ENCODE results near the gene TPX2.

The TPX2 gene

GRCh38 chr20:31764641-31765305 lies 25.7 kb downstream of the TPX2 start:
- Histone ChIP-seq H3K4me3 (ENCODE audit: low read depth in 1 of 5, low read length in 5 of 5) (no peak overlapping the region), H3K9me3 (ENCODE audit: control insufficient read depth in 5 of 5, low read length in 5 of 5) (no peaks in the 10 kb centered on the region), H3K36me3 (ENCODE audit: control insufficient read depth in 5 of 5, insufficient read depth in 5 of 5, low read length in 5 of 5) (no peaks in the 10 kb centered on the region), H3K27me3 (ENCODE audit: control insufficient read depth in 5 of 5, insufficient read depth in 4 of 5, low read length in 5 of 5) (no peaks in the 10 kb centered on the region), H3K9ac (ENCODE audit: low read length in 5 of 5) (no peak overlapping the region), H3K27ac (ENCODE audit: low read depth, low read length) (no peak overlapping the region), H3K4me1 (ENCODE audit: control insufficient read depth in 5 of 5, insufficient read depth in 5 of 5, low read length in 5 of 5) (no peaks in the 10 kb centered on the region)

DNA sequence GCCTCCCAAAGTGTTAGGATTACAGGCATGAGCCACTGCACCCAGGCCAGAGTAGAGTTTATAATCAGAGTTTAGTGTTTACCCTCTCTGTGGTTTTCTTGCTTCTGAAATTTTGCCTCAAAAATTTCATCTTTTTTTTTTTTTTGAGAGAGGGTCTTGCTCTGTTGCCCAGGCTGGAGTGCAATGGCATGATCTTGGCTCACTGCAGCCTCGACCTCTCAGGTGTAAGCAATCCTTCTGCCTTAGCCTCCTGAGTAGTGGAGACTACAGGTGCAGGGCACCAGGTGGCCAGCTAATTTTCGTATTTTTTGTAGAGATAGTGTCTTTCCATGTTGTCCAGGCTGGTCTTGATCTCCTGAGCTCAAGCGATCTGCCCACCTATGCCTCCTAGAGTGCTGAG lies 28.7 kb downstream of the TPX2 start:
- Histone ChIP-seq H3K9me3 (ENCODE audit: control insufficient read depth in 5 of 5, low read length in 5 of 5) (no peaks in the 10 kb centered on the region), H3K9ac (ENCODE audit: low read length in 5 of 5) (no peak overlapping the region), H3K4me1 (ENCODE audit: control insufficient read depth in 5 of 5, insufficient read depth in 5 of 5, low read length in 5 of 5) (no peaks in the 10 kb centered on the region), H3K36me3 (ENCODE audit: control insufficient read depth in 5 of 5, insufficient read depth in 5 of 5, low read length in 5 of 5) (no peaks in the 10 kb centered on the region), H3K27me3 (ENCODE audit: control insufficient read depth in 5 of 5, insufficient read depth in 4 of 5, low read length in 5 of 5) (no peaks in the 10 kb centered on the region), H3K27ac (ENCODE audit: low read depth, low read length) (no peak overlapping the region), H3K4me3 (ENCODE audit: low read depth in 1 of 5, low read length in 5 of 5) (no peak overlapping the region)

- Histone ChIP-seq H3K27me3 (ENCODE audit: control insufficient read depth in 5 of 5, insufficient read depth in 4 of 5, low read length in 5 of 5) (no peaks in the 10 kb centered on the region), H3K9me3 (ENCODE audit: control insufficient read depth in 5 of 5, low read length in 5 of 5) (no peaks in the 10 kb centered on the region), H3K4me1 (ENCODE audit: control insufficient read depth in 5 of 5, insufficient read depth in 5 of 5, low read length in 5 of 5) (no peaks in the 10 kb centered on the region), H3K36me3 (ENCODE audit: control insufficient read depth in 5 of 5, insufficient read depth in 5 of 5, low read length in 5 of 5) (no peaks in the 10 kb centered on the region), H3K4me3 (ENCODE audit: low read depth in 1 of 5, low read length in 5 of 5) (no peak overlapping the region), H3K9ac (ENCODE audit: low read length in 5 of 5) (no peak overlapping the region), H3K27ac (ENCODE audit: low read depth, low read length) (no peak overlapping the region)
Observed at GRCh38 chr20:31769681-31770080, 30.6 kb downstream of the TPX2 start.

GRCh38 chr20:31770243-31770642 lies 31.2 kb downstream of the TPX2 start:
- H3K36me3 ChIP-seq (ENCODE audit: control insufficient read depth in 5 of 5, insufficient read depth in 5 of 5, low read length in 5 of 5): no peaks in the 10 kb centered on the region
- no peaks in the 10 kb centered on the region for H3K27me3 ChIP-seq (ENCODE audit: control insufficient read depth in 5 of 5, insufficient read depth in 4 of 5, low read length in 5 of 5)
- H3K9me3 ChIP-seq (ENCODE audit: control insufficient read depth in 5 of 5, low read length in 5 of 5): no peaks in the 10 kb centered on the region
- no peak overlapping the region for H3K27ac ChIP-seq (ENCODE audit: low read depth, low read length)
- H3K9ac ChIP-seq (ENCODE audit: low read length in 5 of 5): no peak overlapping the region
- H3K4me3 ChIP-seq (ENCODE audit: low read depth in 1 of 5, low read length in 5 of 5): no peak overlapping the region
- no peaks in the 10 kb centered on the region for H3K4me1 ChIP-seq (ENCODE audit: control insufficient read depth in 5 of 5, insufficient read depth in 5 of 5, low read length in 5 of 5)

- no peak overlapping the region for H3K9ac ChIP-seq (ENCODE audit: low read length in 5 of 5)
- H3K36me3 ChIP-seq (ENCODE audit: control insufficient read depth in 5 of 5, insufficient read depth in 5 of 5, low read length in 5 of 5): no peaks in the 10 kb centered on the region
- H3K4me1 ChIP-seq (ENCODE audit: control insufficient read depth in 5 of 5, insufficient read depth in 5 of 5, low read length in 5 of 5): no peaks in the 10 kb centered on the region
- no peaks in the 10 kb centered on the region for H3K27me3 ChIP-seq (ENCODE audit: control insufficient read depth in 5 of 5, insufficient read depth in 4 of 5, low read length in 5 of 5)
- no peak overlapping the region for H3K27ac ChIP-seq (ENCODE audit: low read depth, low read length)
- no peaks in the 10 kb centered on the region for H3K9me3 ChIP-seq (ENCODE audit: control insufficient read depth in 5 of 5, low read length in 5 of 5)
- H3K4me3 ChIP-seq (ENCODE audit: low read depth in 1 of 5, low read length in 5 of 5): no peak overlapping the region
Observed at GRCh38 chr20:31774408-31774807, 35.3 kb downstream of the TPX2 start.

- H3K9ac ChIP-seq (ENCODE audit: low read length in 5 of 5): no peak overlapping the region
Observed at GRCh38 chr20:31780839-31781238, 41.7 kb downstream of the TPX2 start.

GRCh38 chr20:31781945-31782344 lies 42.9 kb downstream of the TPX2 start:
- Histone ChIP-seq H3K36me3 (ENCODE audit: control insufficient read depth in 5 of 5, insufficient read depth in 5 of 5, low read length in 5 of 5) (no peaks in the 10 kb centered on the region), H3K4me3 (ENCODE audit: low read depth in 1 of 5, low read length in 5 of 5) (no peak overlapping the region), H3K4me1 (ENCODE audit: control insufficient read depth in 5 of 5, insufficient read depth in 5 of 5, low read length in 5 of 5) (no peaks in the 10 kb centered on the region), H3K9me3 (ENCODE audit: control insufficient read depth in 5 of 5, low read length in 5 of 5) (no peaks in the 10 kb centered on the region), H3K27ac (ENCODE audit: low read depth, low read length) (no peak overlapping the region), H3K27me3 (ENCODE audit: control insufficient read depth in 5 of 5, insufficient read depth in 4 of 5, low read length in 5 of 5) (no peaks in the 10 kb centered on the region), H3K9ac (ENCODE audit: low read length in 5 of 5) (no peak overlapping the region)

More at GRCh38 chr20:31780839-31781238, 41.7 kb downstream of the TPX2 start:
- no peak overlapping the region for H3K27ac ChIP-seq (ENCODE audit: low read depth, low read length)
- H3K27me3 ChIP-seq (ENCODE audit: control insufficient read depth in 5 of 5, insufficient read depth in 4 of 5, low read length in 5 of 5): no peaks in the 10 kb centered on the region
- H3K9me3 ChIP-seq (ENCODE audit: control insufficient read depth in 5 of 5, low read length in 5 of 5): no peaks in the 10 kb centered on the region
- H3K36me3 ChIP-seq (ENCODE audit: control insufficient read depth in 5 of 5, insufficient read depth in 5 of 5, low read length in 5 of 5): no peaks in the 10 kb centered on the region
- no peak overlapping the region for H3K4me3 ChIP-seq (ENCODE audit: low read depth in 1 of 5, low read length in 5 of 5)
- no peaks in the 10 kb centered on the region for H3K4me1 ChIP-seq (ENCODE audit: control insufficient read depth in 5 of 5, insufficient read depth in 5 of 5, low read length in 5 of 5)

DNA sequence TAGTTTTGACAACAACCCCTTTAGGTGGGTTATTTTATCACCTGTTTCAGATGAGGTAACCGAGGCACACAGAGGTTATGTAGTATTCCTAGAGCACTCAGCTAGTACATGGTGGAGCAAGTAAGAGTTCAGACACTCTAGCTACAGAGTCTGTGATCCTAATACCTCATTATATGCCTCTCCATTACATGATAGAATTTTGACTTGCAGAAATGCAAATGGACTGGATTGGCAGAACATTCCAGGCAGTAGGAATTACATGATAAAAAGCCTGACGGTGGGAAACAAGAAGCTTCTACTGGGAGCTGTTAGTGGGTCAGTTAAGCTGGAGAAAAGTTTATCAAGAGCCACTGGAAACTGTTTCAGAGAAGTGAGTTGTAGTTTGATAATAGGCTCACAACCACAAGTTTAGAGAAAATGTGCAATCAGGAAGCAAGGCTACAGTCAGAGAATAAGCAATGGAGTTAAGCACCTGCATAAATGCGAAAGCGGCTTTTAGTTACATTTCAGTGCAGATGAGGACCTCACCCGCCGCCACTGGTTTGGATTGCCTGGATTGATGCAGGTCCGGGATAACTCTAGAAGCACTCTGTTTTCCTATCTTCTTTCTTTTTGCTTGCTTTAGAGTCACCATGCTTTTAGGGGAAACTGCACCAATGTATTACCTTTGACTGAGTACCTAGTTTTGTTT lies 45.4 kb downstream of the TPX2 start:
- Histone ChIP-seq H3K4me3 (ENCODE audit: low read depth in 1 of 5, low read length in 5 of 5) (no peak overlapping the region), H3K9ac (ENCODE audit: low read length in 5 of 5) (no peak overlapping the region), H3K27ac (ENCODE audit: low read depth, low read length) (no peak overlapping the region), H3K36me3 (ENCODE audit: control insufficient read depth in 5 of 5, insufficient read depth in 5 of 5, low read length in 5 of 5) (no peaks in the 10 kb centered on the region), H3K4me1 (ENCODE audit: control insufficient read depth in 5 of 5, insufficient read depth in 5 of 5, low read length in 5 of 5) (no peaks in the 10 kb centered on the region), H3K27me3 (ENCODE audit: control insufficient read depth in 5 of 5, insufficient read depth in 4 of 5, low read length in 5 of 5) (no peaks in the 10 kb centered on the region), H3K9me3 (ENCODE audit: control insufficient read depth in 5 of 5, low read length in 5 of 5) (no peaks in the 10 kb centered on the region)

DNA sequence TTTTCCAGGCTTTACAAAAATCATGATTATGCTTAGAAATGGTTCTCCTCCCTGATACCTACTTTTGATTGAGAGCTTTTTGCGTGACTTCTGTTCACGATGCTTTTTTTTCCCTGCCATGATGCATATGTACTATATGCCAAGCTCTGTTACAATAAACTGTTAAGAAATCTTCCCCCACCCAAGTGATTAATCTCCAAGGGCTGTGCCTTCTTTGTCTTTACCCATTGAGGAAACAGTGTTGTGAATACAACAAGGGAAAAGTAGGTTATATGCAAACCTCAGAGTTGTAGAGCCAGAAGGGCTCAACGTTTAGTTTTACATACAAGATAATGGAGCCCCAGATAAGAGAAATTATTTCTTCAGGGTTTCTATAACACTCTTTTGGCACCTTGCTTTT lies 46.0 kb downstream of the TPX2 start:
- Histone ChIP-seq H3K27me3 (ENCODE audit: control insufficient read depth in 5 of 5, insufficient read depth in 4 of 5, low read length in 5 of 5) (no peaks in the 10 kb centered on the region), H3K4me1 (ENCODE audit: control insufficient read depth in 5 of 5, insufficient read depth in 5 of 5, low read length in 5 of 5) (no peaks in the 10 kb centered on the region), H3K36me3 (ENCODE audit: control insufficient read depth in 5 of 5, insufficient read depth in 5 of 5, low read length in 5 of 5) (no peaks in the 10 kb centered on the region), H3K4me3 (ENCODE audit: low read depth in 1 of 5, low read length in 5 of 5) (no peak overlapping the region), H3K9me3 (ENCODE audit: control insufficient read depth in 5 of 5, low read length in 5 of 5) (no peaks in the 10 kb centered on the region), H3K27ac (ENCODE audit: low read depth, low read length) (no peak overlapping the region), H3K9ac (ENCODE audit: low read length in 5 of 5) (no peak overlapping the region)

- no peaks in the 10 kb centered on the region for H3K36me3 ChIP-seq (ENCODE audit: control insufficient read depth in 5 of 5, insufficient read depth in 5 of 5, low read length in 5 of 5)
- H3K9ac ChIP-seq (ENCODE audit: low read length in 5 of 5): peak overlapping the region in 1 of 5 donors; percentile 17
- H3K4me3 ChIP-seq (ENCODE audit: low read depth in 1 of 5, low read length in 5 of 5): no peak overlapping the region
- no peaks in the 10 kb centered on the region for H3K27me3 ChIP-seq (ENCODE audit: control insufficient read depth in 5 of 5, insufficient read depth in 4 of 5, low read length in 5 of 5)
- no peak overlapping the region for H3K27ac ChIP-seq (ENCODE audit: low read depth, low read length)
- no peaks in the 10 kb centered on the region for H3K4me1 ChIP-seq (ENCODE audit: control insufficient read depth in 5 of 5, insufficient read depth in 5 of 5, low read length in 5 of 5)
- H3K9me3 ChIP-seq (ENCODE audit: control insufficient read depth in 5 of 5, low read length in 5 of 5): no peaks in the 10 kb centered on the region
Observed at GRCh38 chr20:31788578-31788977, 49.5 kb downstream of the TPX2 start.
